ENCODE results near the gene RPS18.

RPS18 gene

DNA sequence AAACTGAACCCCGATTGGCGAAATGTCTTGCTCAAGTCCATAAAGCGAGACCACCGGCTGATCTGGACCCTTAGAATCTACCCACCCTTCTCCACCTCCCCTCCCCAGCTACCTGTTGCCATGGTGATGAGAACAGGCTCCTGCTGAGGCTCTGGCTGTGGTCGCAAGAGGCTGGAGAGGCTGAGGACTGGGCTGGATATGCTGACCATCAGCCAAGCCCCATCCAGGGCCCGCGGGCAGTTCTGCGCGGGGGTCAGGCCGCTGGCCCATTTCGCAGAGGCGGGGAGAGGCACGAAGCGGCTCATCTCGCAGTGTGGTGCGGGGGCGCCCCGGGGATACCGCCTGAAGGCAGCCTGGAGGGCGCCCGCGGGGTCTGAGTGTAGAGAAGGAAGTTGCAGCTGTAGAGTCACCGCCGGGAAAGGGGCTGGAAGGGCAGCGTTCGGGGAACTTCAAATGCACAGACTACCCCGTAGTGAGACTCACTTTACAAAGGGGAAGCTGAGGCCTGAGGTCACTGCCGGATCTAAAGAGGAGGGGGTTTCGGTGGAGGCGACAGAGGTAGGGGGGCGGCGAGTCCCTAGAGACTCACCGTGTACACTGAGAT lies 41.3 kb downstream of the RPS18 start:
- no peak for FAIRE-seq
- DNase-seq (ENCODE audit: insufficient read length, low spot score): no peak
- TF ChIP-seq TAF1 (IDR thresholded peaks at IDR 0.05; ENCODE audit: low read depth, low read length) (no peak), POLR2AphosphoS5 (IDR thresholded peaks at IDR 0.05; ENCODE audit: low read depth, low read length) (no peak)

DNA sequence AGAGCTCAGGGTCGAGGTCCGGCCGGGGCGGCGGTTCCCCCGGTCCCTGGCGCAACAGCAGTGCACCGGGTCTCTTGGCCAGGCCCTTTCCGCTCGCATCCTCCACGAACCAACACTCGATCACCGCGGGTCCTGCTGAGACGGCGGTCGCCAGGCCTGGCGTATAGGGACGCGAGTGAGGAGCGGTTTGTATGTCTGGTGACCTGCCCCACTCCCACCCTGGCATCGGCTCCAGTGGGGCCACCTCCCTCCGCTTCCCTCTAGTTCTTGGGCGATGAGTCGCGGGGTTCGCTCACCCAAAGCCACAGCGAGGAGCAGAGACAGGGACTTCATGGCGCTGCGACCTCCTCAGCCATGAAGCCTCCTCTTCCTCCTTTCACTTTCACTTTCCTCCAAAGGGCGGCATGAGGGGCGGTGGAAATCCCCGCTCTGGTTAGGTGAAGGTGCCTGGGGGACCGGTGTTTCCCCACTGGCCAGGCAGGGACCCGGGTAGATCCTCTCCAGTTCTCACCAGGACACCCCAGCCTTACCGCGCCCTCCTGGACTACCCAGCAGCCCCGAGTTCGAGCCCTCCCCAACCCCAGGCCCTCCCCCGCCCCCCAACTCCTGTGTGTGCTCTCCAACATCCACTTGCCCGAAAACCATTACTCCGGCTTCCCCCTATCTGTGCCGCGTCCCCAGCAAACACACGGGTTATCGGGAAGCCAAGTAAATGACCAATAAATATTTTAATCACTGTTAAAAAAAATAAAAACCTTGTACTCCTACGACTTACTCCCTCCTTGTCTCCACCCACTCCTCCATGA lies 42.0 kb downstream of the RPS18 start, which contains the start of gene TAPBP:
TSS of gene TAPBP (minus strand) at position 370 of the 806 bp plus-strand sequence. CDS start at position 333, 37 bp downstream.
- FAIRE-seq: peak; percentile 79
- DNase-seq (ENCODE audit: insufficient read length, low spot score): peak; percentile 63
- TF ChIP-seq POLR2AphosphoS5 (IDR thresholded peaks at IDR 0.05; ENCODE audit: low read depth, low read length) (peak; percentile 79), SPI1 (IDR thresholded peaks at IDR 0.05; ENCODE audit: low read depth, low read length) (peak; percentile 74), TAF1 (IDR thresholded peaks at IDR 0.05; ENCODE audit: low read depth, low read length) (peak; percentile 86), PAX5 (IDR thresholded peaks at IDR 0.05; ENCODE audit: insufficient read depth, low read length, severe bottlenecking) (no peak), POU2F2 (IDR thresholded peaks at IDR 0.05; ENCODE audit: low read depth, low read length) (peak; percentile 71; the same call in 1 of the 2 replicates), POLR2A (IDR thresholded peaks at IDR 0.05; ENCODE audit: low read depth, low read length) (peak; percentile 86)

DNA sequence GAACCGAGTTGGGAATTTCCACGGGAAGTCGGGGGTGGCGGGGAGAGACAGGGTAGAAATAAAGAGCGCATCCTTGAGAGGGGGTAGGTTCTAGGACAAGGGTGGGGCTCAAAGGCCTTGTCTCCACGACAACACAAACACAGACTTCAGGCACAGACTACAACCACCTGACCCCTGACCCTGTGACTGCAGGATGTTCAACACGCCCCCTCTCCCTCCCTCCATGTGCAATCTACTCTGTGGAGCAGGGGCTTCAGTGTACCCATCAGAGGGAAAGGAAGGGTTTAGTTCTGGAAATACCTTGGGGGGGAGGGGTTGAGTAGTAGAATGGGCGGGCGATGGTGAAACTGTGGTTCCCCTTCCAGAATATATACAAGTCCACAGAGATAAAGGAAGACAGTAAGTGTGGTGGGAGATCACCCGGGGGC lies 42.7 kb downstream of the RPS18 start:
- peak; percentile 91 for FAIRE-seq
- DNase-seq (ENCODE audit: insufficient read length, low spot score): peak; percentile 55
- peak; percentile 54; the same call in 1 of the 2 replicates for TF ChIP-seq POU2F2 (IDR thresholded peaks at IDR 0.05; ENCODE audit: low read depth, low read length)
- TF ChIP-seq POLR2A (IDR thresholded peaks at IDR 0.05; ENCODE audit: low read depth, low read length): no peak
- TF ChIP-seq PAX5 (IDR thresholded peaks at IDR 0.05; ENCODE audit: insufficient read depth, low read length, severe bottlenecking): no peak

DNA sequence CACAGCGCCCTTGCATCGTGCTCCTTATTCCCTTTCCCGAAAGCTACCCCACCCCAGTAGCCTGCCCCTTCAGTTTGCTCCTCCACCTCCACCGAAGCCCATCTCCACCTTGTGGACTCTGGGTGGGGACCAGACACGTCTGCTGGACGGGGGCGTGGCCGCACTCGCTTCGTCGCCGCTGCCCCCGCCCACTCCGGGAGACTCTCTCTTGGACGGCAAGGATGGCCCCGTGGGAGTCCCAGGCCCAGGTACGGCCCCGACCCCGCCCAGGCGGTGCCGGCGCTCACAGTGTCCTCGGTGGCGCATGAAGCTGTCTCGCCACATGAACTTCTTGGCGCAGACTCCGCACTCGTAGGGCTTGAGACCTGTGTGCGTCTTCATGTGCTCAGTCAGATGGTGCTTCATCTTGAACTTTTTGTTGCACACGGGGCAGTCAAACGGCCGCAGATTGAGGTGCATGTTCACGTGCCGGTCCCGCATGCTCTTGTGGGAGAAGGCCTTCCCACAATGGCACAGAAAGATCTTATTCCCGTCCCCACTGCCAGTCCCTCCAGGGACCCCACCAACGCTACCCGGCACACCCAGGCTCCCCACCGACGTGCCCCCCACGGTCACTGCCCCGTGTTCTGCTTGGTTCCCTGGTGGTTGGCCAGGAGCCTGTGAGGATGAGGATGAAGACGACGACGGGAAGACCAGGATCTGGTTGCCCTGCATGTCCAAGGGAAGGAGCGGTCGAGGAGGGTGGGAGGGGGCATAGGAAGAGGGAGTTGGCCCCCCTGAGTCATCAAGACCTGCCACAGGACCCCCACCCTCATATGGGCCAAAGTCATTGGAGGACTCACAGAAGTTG lies 43.3 kb downstream of the RPS18 start:
- FAIRE-seq (no peak), DNase-seq (ENCODE audit: insufficient read length, low spot score) (no peak)
- no peak for TF ChIP-seq POLR2AphosphoS5 (IDR thresholded peaks at IDR 0.05; ENCODE audit: low read depth, low read length)
- TF ChIP-seq POLR2A (IDR thresholded peaks at IDR 0.05; ENCODE audit: low read depth, low read length): no peak
- no peak for TF ChIP-seq TAF1 (IDR thresholded peaks at IDR 0.05; ENCODE audit: low read depth, low read length)
- TF ChIP-seq POU2F2 (IDR thresholded peaks at IDR 0.05; ENCODE audit: low read depth, low read length): no peak
- TF ChIP-seq PAX5 (IDR thresholded peaks at IDR 0.05; ENCODE audit: insufficient read depth, low read length, severe bottlenecking): no peak
- no peak for TF ChIP-seq SPI1 (IDR thresholded peaks at IDR 0.05; ENCODE audit: low read depth, low read length)

DNA sequence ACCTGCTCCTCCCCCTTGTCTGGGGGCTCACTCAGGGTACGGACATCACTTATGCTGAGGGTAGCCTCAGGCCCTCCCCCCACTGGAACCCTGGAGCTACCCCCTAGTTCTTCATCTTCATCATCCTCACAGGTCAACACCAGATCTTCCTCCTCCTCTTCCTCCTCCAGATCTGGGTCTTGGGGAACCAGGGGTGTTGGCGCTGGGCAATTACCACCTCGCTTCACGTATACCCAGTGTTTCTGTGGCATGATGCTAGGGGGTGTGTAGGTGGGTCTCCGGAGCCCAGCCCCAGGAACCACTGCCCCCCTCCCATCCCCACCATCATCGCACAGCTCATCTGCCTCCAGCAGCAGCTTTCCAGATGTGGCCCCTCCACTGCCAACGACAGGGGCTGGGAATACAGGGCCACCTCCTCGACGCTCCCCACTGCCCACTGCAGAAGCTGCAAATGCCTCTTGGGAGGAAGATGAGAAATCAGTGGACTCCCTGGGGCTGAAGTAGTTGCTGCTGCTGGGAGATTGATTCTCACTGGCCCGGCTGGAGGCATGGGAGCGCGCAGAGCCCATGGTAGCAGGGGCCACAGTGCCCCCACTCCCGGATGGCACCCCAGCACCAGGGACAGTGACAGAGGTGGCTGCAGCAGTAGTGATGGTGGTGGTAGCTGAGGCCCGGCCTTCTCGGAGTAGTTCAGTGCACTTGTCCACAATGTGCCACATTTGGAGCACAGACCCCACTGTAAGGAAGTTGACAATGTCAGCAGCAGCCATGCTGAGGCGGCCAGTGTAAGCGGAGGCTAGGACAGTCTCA lies 44.1 kb downstream of the RPS18 start:
- DNase-seq (ENCODE audit: insufficient read length, low spot score): no peak
- FAIRE-seq: no peak
- TF ChIP-seq TAF1 (IDR thresholded peaks at IDR 0.05; ENCODE audit: low read depth, low read length) (no peak), POU2F2 (IDR thresholded peaks at IDR 0.05; ENCODE audit: low read depth, low read length) (no peak), POLR2A (IDR thresholded peaks at IDR 0.05; ENCODE audit: low read depth, low read length) (no peak), SPI1 (IDR thresholded peaks at IDR 0.05; ENCODE audit: low read depth, low read length) (no peak), PAX5 (IDR thresholded peaks at IDR 0.05; ENCODE audit: insufficient read depth, low read length, severe bottlenecking) (no peak), POLR2AphosphoS5 (IDR thresholded peaks at IDR 0.05; ENCODE audit: low read depth, low read length) (no peak)

DNA sequence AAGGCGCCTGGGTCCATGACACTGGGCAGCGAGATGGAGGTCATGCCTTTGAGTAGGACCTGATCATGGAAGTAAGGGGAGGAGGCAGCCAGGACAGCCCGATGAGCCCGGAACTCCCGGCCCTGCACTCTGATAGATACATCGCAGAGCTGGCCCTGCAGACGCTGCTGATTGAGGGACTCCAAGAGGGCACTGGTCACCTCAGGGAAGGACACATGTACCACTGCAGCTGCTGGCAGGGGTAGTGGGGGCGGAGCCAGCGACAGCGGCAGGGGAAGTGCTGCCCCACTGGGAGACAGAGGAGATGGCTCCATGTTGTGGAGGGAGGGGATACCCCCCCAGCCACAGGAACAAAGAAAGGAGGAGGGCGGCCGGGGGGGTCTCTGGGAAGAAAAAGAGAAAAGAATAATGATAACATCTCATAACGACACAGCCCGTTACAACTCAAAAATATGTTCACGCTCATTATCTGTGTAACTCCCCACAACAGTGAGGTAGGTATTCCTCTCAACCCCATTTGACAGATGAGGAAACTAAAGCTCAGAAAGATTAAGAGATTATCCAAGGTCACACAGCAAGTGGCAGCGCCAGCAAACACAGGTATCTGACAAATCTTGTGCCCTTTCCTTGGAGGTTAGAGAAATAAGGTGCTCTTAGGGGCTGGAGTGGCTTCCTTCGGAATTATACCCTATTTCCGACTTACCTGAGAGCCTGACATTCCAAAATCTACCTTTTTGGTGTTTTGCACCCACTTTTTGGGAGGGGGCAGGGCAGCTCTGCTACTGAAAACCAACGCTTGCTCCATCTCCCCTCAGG lies 44.9 kb downstream of the RPS18 start:
- no peak for TF ChIP-seq POU2F2 (IDR thresholded peaks at IDR 0.05; ENCODE audit: low read depth, low read length)
- TF ChIP-seq SPI1 (IDR thresholded peaks at IDR 0.05; ENCODE audit: low read depth, low read length): no peak
- TF ChIP-seq TAF1 (IDR thresholded peaks at IDR 0.05; ENCODE audit: low read depth, low read length): no peak
- no peak for TF ChIP-seq PAX5 (IDR thresholded peaks at IDR 0.05; ENCODE audit: insufficient read depth, low read length, severe bottlenecking)
- no peak for TF ChIP-seq POLR2A (IDR thresholded peaks at IDR 0.05; ENCODE audit: low read depth, low read length)
- TF ChIP-seq POLR2AphosphoS5 (IDR thresholded peaks at IDR 0.05; ENCODE audit: low read depth, low read length): no peak
- no peak for DNase-seq (ENCODE audit: insufficient read length, low spot score)
- no peak for FAIRE-seq

DNA sequence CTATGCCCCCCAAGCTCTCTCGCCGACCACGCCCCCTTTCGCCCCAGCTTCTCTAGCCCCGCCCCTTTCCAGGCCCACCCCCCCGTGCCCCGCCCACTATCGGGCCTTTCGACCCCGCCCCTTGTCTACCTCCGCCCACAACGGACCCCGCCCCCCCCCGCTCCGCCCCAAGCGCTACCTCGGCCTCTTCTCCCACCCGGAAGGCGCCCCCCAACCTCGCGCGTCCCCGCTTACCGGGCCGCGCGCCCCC lies 45.5 kb downstream of the RPS18 start:
- TF ChIP-seq TAF1 (IDR thresholded peaks at IDR 0.05; ENCODE audit: low read depth, low read length) (no peak), POLR2A (IDR thresholded peaks at IDR 0.05; ENCODE audit: low read depth, low read length) (no peak), POLR2AphosphoS5 (IDR thresholded peaks at IDR 0.05; ENCODE audit: low read depth, low read length) (no peak), POU2F2 (IDR thresholded peaks at IDR 0.05; ENCODE audit: low read depth, low read length) (no peak)
- FAIRE-seq: no peak
- no peak for DNase-seq (ENCODE audit: insufficient read length, low spot score)

DNA sequence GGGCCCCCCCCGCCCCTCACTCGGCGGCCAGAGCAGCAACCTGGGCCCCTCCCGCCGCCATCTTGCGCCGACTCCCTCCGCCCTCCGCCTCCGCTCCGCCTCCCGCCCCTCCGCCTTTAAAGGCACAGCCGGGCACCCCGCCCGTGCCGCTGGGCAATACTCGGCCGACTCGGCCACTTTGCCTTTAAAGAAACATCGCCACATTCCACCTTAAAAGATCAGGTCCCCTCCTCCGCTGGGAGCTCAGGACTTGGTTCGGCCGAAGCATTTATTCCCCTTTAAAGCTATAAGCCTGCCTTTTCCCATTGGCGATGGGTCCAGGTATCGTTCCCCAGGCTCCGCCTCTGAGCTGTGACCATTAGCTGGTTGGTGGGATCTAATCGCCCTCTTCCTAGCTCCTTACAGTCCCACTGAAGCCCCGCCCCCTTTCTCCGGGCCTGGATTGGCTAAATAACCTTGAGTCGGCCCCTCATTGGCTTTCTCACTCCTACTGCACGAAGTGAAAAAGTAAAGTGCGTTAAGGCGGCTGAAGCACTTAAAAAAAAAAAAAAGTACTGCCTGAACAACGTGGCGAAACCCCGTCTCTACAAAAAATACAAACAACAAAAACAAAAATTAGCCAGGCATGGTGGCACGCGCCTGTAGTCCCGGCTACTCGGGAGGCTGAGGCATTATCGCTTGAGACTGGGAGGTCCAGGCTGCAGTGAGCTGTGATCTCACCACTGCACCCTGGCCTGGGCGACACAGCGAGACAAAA lies 46.0 kb downstream of the RPS18 start, which contains the start of gene ZBTB22:
TSS of gene ZBTB22 (minus strand) at position 76 of the 757 bp plus-strand sequence. CDS start 828 bp downstream, outside the sequence.
- FAIRE-seq (peak; percentile 80), DNase-seq (ENCODE audit: insufficient read length, low spot score) (peak; percentile 73)
- TF ChIP-seq POLR2AphosphoS5 (IDR thresholded peaks at IDR 0.05; ENCODE audit: low read depth, low read length): no peak
- TF ChIP-seq POLR2A (IDR thresholded peaks at IDR 0.05; ENCODE audit: low read depth, low read length): peak; percentile 44; the same call in 1 of the 2 replicates

All from GM12891 (cell line).